Measurements from ENCODE around the gene SLC23A2. TPM values are rescaled to one million over a fixed set of nuclear protein-coding genes. Genes with fewer than 3 reads are reported as not detected.

Gene SLC23A2
- polyA plus RNA-seq, 1 of the 3 experiments (the other 2 are of a cell fraction), result 14.0 TPM

GRCh38 chr20:4961746-4962145 lies 39.6 kb downstream of the SLC23A2 start:
- TF ChIP-seq TCF12 (IDR thresholded peaks at IDR 0.05) (no peak), ELF1 (IDR thresholded peaks at IDR 0.05) (no peak), SMC3 (IDR thresholded peaks at IDR 0.05; ENCODE audit: low read depth, low read length) (no peak), EZH2phosphoT487 (IDR thresholded peaks at IDR 0.05; ENCODE audit: borderline replicate concordance, low read depth) (no peak), YY1 (IDR thresholded peaks at IDR 0.05; ENCODE audit: low read depth) (no peak)
- Histone ChIP-seq H4K20me1 (ENCODE audit: insufficient read depth) (no peaks in the 10 kb centered on the region), H3K79me2 (ENCODE audit: insufficient read depth) (peaks cover 5% of the 10 kb centered on the region), H3K4me2 (no peak overlapping the region), H3F3A (replicated peaks; ENCODE audit: insufficient read depth) (no peaks in the 10 kb centered on the region), H3K4me3 (ENCODE audit: low read depth in 2 of 2, low read length in 1 of 2) (no peak overlapping the region), H3K9ac (no peak overlapping the region), H3K27ac (ENCODE audit: low read depth in 2 of 2, low read length in 1 of 2) (no peak overlapping the region), H3K9me3 (no peaks in the 10 kb centered on the region), H2AFZ (ENCODE audit: low read depth) (no peak overlapping the region), H3K36me3 (replicated peaks in 1 of 2; ENCODE audit: control insufficient read depth in 1 of 2, insufficient read depth in 2 of 2, low read length in 1 of 2) (no peaks in the 10 kb centered on the region), H3K27me3 (ENCODE audit: insufficient read depth) (no peaks in the 10 kb centered on the region), H3K4me1 (ENCODE audit: control insufficient read depth in 1 of 2, insufficient read depth in 2 of 2, low read depth in 1 of 2, low read length in 1 of 2) (no peaks in the 10 kb centered on the region; a peak in 1 of 4 replicates), H3K9me2 (no peaks in the 10 kb centered on the region)
- DNase-seq, result no peak
- ChIA-PET POLR2A (no interaction called here), CTCF (no interaction called here)
- whole genome bisulfite sequencing (ENCODE audit: low lambda C conversion rate), result 74% methylated on average over 4 of the region's 4 CpGs

GRCh38 chr20:4959592-4959991 lies 41.7 kb downstream of the SLC23A2 start:
- no peaks in the 10 kb centered on the region for H3F3A ChIP-seq (replicated peaks; ENCODE audit: insufficient read depth)
- H4K20me1 ChIP-seq (ENCODE audit: insufficient read depth), result no peaks in the 10 kb centered on the region
- no peak overlapping the region for H2AFZ ChIP-seq (ENCODE audit: low read depth)
- H3K36me3 ChIP-seq (replicated peaks in 1 of 2; ENCODE audit: control insufficient read depth in 1 of 2, insufficient read depth in 2 of 2, low read length in 1 of 2), result no peaks in the 10 kb centered on the region
- H3K27ac ChIP-seq (ENCODE audit: low read depth in 2 of 2, low read length in 1 of 2), result no peak overlapping the region
- H3K4me2 ChIP-seq, result no peak overlapping the region
- H3K9me3 ChIP-seq, result no peaks in the 10 kb centered on the region
- H3K9me2 ChIP-seq, result no peaks in the 10 kb centered on the region
- H3K4me1 ChIP-seq (ENCODE audit: control insufficient read depth in 1 of 2, insufficient read depth in 2 of 2, low read depth in 1 of 2, low read length in 1 of 2), result no peaks in the 10 kb centered on the region; a peak in 1 of 4 replicates
- WGBS (ENCODE audit: low lambda C conversion rate), result 92% methylated on average over 7 of the region's 7 CpGs
- CTCF ChIA-PET, result no interaction called here
- TF ChIP-seq FOXM1 (IDR thresholded peaks at IDR 0.05; ENCODE audit: low read depth), result no peak
- TF ChIP-seq EZH2phosphoT487 (IDR thresholded peaks at IDR 0.05; ENCODE audit: borderline replicate concordance, low read depth), result no peak
- no peak for TF ChIP-seq RFX5 (IDR thresholded peaks at IDR 0.05; ENCODE audit: low read length)
- TF ChIP-seq RAD21 (IDR thresholded peaks at IDR 0.05; ENCODE audit: low read length), result no peak
- no peak for TF ChIP-seq ZBTB33 (IDR thresholded peaks at IDR 0.05; ENCODE audit: borderline replicate concordance, low read depth)
- no peak for TF ChIP-seq POLR2AphosphoS5 (IDR thresholded peaks at IDR 0.05; ENCODE audit: low read depth, low read length)
- TF ChIP-seq MXI1 (IDR thresholded peaks at IDR 0.05; ENCODE audit: low read depth, low read length), result no peak
- TF ChIP-seq MAX (IDR thresholded peaks at IDR 0.05; ENCODE audit: low read depth), result no peak
- no peak for TF ChIP-seq GABPA (IDR thresholded peaks at IDR 0.05; ENCODE audit: low read depth)
- no peak for TF ChIP-seq YY1 (IDR thresholded peaks at IDR 0.05; ENCODE audit: low read depth)
- TF ChIP-seq ELF1 (IDR thresholded peaks at IDR 0.05), result no peak
- no peak for TF ChIP-seq SMC3 (IDR thresholded peaks at IDR 0.05; ENCODE audit: low read depth, low read length)
- POLR2A ChIA-PET, result no interaction called here
- H3K79me2 ChIP-seq (ENCODE audit: insufficient read depth), result peaks cover 5% of the 10 kb centered on the region
- no peak overlapping the region for H3K9ac ChIP-seq
- H3K27me3 ChIP-seq (ENCODE audit: insufficient read depth), result no peaks in the 10 kb centered on the region
- no peak for DNase-seq
- H3K4me3 ChIP-seq (ENCODE audit: low read depth in 2 of 2, low read length in 1 of 2), result no peak overlapping the region
